ENCODE data around the gene RBMY1A1. TPM values are rescaled to one million over a fixed set of nuclear protein-coding genes. Genes with fewer than 3 reads are reported as not detected.
"Not testable (repeated sequence)": the region's sequence is repeated elsewhere in the genome, so short reads cannot be mapped to it uniquely, and the experiment has no call there.

RBMY1A1 gene
- not detected for total RNA-seq
- not detected for polyA plus RNA-seq (2013, experiment 1 of 2)
- not detected for polyA plus RNA-seq (2013, experiment 2 of 2)
- long read RNA-seq, experiment 1 = 0 reads
- long read RNA-seq, experiment 2 = 0 reads
- long read RNA-seq, experiment 3 = 0 reads
- long read RNA-seq, experiment 4 = 0 reads

DNA sequence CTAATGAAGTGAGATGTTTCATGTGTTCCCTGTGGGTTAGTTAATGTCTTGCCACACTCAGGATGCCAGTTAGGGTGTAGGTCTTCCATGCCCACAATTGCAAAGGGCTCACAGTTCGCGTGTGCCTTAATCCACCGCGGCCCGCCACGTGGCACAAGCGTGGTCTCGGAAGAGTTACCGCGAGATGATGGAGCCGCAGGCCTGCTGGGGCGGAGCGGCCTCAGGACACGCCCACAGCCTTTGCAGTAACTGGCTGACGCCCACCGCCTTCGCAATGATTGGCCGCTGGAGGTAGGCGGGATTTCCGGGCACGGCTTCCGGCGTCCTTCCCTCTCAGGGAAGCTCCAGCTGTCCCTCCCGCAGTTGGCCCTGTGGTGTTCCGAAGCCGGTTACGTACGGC lies at the start of gene RBMY1A1:
Gene RBMY1A1 (plus strand): TSS at position 301 of the 400 bp plus-strand sequence. CDS start 2,013 bp downstream, outside the sequence.
- DNase-seq; H3K4me1 ChIP-seq (ENCODE audit: control insufficient read depth, insufficient read depth, low read length); H3K27me3 Mint-ChIP-seq (ENCODE audit: insufficient read depth); H3K9me3 ChIP-seq (ENCODE audit: control insufficient read depth, low read length); H3K4me1 Mint-ChIP-seq; H3K9ac ChIP-seq (ENCODE audit: extremely low read depth, low read length, poor library complexity, severe bottlenecking); H3K4me3 Mint-ChIP-seq; H3K36me3 Mint-ChIP-seq (ENCODE audit: low read depth); H3K27ac ChIP-seq (ENCODE audit: low read depth, low read length); H3K27ac Mint-ChIP-seq; H3K4me3 ChIP-seq (ENCODE audit: low read length); H3K27me3 ChIP-seq (ENCODE audit: control insufficient read depth, insufficient read depth, low read length, poor library complexity, severe bottlenecking); H3K36me3 ChIP-seq (ENCODE audit: control insufficient read depth, insufficient read depth, low read length); H3K9me3 Mint-ChIP-seq: not testable (repeated sequence)
- no CpG with 5 or more reads among the region's 28 CpGs for WGBS, 2 experiments (ENCODE audit: insufficient coverage in 1 of 2, insufficient read length in 1 of 2)

DNA sequence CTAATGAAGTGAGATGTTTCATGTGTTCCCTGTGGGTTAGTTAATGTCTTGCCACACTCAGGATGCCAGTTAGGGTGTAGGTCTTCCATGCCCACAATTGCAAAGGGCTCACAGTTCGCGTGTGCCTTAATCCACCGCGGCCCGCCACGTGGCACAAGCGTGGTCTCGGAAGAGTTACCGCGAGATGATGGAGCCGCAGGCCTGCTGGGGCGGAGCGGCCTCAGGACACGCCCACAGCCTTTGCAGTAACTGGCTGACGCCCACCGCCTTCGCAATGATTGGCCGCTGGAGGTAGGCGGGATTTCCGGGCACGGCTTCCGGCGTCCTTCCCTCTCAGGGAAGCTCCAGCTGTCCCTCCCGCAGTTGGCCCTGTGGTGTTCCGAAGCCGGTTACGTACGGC lies 23.6 kb upstream of the RBMY1A1 start, which contains the start of gene RBMY1B:
Gene RBMY1B (plus strand): TSS at position 301 of the 400 bp plus-strand sequence. CDS start 2,013 bp downstream, outside the sequence.
- H3K4me1 Mint-ChIP-seq = not testable (repeated sequence)
- WGBS, 2 experiments (ENCODE audit: insufficient coverage in 1 of 2, insufficient read length in 1 of 2) = no CpG with 5 or more reads among the region's 28 CpGs

DNA sequence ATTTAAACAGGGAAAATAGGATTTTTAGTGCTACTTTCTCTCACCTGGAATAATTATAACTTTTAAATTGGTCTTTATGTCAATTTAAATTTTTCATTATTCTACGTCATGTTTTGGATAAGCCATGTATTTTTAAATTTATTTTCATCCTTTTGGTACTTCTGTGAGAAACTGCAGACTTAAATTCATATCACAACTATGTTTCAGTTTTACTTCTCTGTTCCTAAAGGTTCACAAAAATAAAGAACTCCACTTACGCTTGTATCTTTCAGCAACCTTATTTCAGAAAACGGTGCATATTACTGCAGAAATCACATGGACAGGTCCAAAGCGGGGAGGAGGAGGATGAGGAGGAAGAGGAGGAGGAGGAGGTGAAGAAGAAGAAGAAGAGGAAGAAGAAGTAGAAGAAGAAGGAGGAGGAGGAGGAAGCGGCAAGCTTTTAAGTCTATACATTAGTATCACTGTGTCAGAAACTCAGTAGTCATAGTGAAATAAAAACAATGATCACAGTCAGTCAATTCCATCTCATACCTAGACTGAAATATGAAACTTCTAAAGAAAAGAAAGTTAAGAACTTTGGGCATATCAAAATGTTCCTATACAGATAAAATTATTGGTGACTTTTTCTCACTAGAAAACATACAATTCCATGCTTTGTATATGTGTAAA lies 24.8 kb downstream of the RBMY1A1 start:
- no CpG with 5 or more reads among the region's 5 CpGs for WGBS, 2 experiments (ENCODE audit: insufficient coverage in 1 of 2, insufficient read length in 1 of 2)
- H3K27ac Mint-ChIP-seq; H3K27me3 ChIP-seq (ENCODE audit: control insufficient read depth, insufficient read depth, low read length, poor library complexity, severe bottlenecking); H3K4me1 ChIP-seq (ENCODE audit: control insufficient read depth, insufficient read depth, low read length); H3K4me1 Mint-ChIP-seq; H3K36me3 ChIP-seq (ENCODE audit: control insufficient read depth, insufficient read depth, low read length); H3K27me3 Mint-ChIP-seq (ENCODE audit: insufficient read depth); DNase-seq; H3K4me3 ChIP-seq (ENCODE audit: low read length); H3K9me3 Mint-ChIP-seq; H3K9me3 ChIP-seq (ENCODE audit: control insufficient read depth, low read length); H3K36me3 Mint-ChIP-seq (ENCODE audit: low read depth); H3K9ac ChIP-seq (ENCODE audit: extremely low read depth, low read length, poor library complexity, severe bottlenecking); H3K4me3 Mint-ChIP-seq; H3K27ac ChIP-seq (ENCODE audit: low read depth, low read length): not testable (repeated sequence)

More for the DNA sequence above, 23.6 kb upstream of the RBMY1A1 start, which contains the start of gene RBMY1B:
- DNase-seq; H3K27ac ChIP-seq (ENCODE audit: low read depth, low read length); H3K27me3 ChIP-seq (ENCODE audit: control insufficient read depth, insufficient read depth, low read length, poor library complexity, severe bottlenecking); H3K4me1 ChIP-seq (ENCODE audit: control insufficient read depth, insufficient read depth, low read length); H3K36me3 Mint-ChIP-seq (ENCODE audit: low read depth); H3K36me3 ChIP-seq (ENCODE audit: control insufficient read depth, insufficient read depth, low read length); H3K27me3 Mint-ChIP-seq (ENCODE audit: insufficient read depth); H3K4me3 Mint-ChIP-seq; H3K9me3 ChIP-seq (ENCODE audit: control insufficient read depth, low read length); H3K9me3 Mint-ChIP-seq; H3K9ac ChIP-seq (ENCODE audit: extremely low read depth, low read length, poor library complexity, severe bottlenecking); H3K4me3 ChIP-seq (ENCODE audit: low read length); H3K27ac Mint-ChIP-seq: not testable (repeated sequence)

DNA sequence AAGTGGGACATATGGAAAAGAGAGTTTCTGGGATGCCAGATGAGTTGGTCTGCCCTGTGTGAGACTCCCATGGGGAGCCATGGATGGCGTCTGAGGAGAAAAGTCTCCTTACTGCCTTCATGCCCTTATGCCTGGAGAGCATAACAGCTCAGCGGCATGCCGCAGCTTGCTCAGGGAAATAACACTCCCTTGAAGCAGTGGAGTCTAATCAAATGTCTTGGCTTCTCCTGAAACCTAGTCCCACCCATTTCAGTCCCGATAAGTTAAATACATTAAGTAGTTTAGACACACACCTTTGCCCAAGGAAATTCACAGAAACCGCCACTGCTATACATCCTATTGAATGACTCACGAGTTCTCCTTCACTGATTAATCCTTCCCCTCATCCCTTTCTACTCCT lies 50.8 kb downstream of the RBMY1A1 start:
- WGBS, 2 experiments (ENCODE audit: insufficient coverage in 1 of 2, insufficient read length in 1 of 2) = 75 to 100% methylated on average over 1 to 6 of the region's 6 CpGs
- Mint-ChIP-seq H3K4me1 (no peaks in the 10 kb centered on the region), H3K9me3 (no peaks in the 10 kb centered on the region)

DNA sequence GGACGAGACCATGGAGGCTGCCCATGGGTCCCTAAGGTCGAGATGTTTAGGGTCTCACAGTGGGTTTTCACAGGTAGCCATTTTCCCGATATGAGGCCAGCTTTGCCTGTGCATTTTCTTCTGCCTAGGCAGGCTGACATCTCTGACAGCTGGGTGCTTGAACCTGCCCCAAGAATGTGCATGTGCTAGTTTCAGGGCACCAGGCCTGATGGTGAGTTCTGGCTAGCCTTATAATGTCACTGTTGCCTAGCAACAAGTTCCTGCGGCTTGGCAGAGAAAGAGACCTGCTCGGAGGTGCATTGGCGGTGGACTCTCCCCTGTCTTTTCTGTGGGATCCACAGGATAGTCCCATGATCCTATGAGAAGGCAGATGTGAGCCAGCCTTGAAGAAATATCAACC lies 51.8 kb downstream of the RBMY1A1 start:
- H3K27me3 Mint-ChIP-seq (ENCODE audit: insufficient read depth); H3K27ac Mint-ChIP-seq; H3K36me3 ChIP-seq (ENCODE audit: control insufficient read depth, insufficient read depth, low read length); H3K4me1 Mint-ChIP-seq; DNase-seq; H3K4me3 ChIP-seq (ENCODE audit: low read length); H3K27ac ChIP-seq (ENCODE audit: low read depth, low read length); H3K36me3 Mint-ChIP-seq (ENCODE audit: low read depth); H3K9ac ChIP-seq (ENCODE audit: extremely low read depth, low read length, poor library complexity, severe bottlenecking); H3K4me1 ChIP-seq (ENCODE audit: control insufficient read depth, insufficient read depth, low read length); H3K9me3 Mint-ChIP-seq; H3K27me3 ChIP-seq (ENCODE audit: control insufficient read depth, insufficient read depth, low read length, poor library complexity, severe bottlenecking); H3K9me3 ChIP-seq (ENCODE audit: control insufficient read depth, low read length); H3K4me3 Mint-ChIP-seq: not testable (repeated sequence)
- 78 to 80% methylated on average over 2 to 6 of the region's 6 CpGs for WGBS, 2 experiments (ENCODE audit: insufficient coverage in 1 of 2, insufficient read length in 1 of 2)

More for the DNA sequence above, 50.8 kb downstream of the RBMY1A1 start:
- TF ChIP-seq, protein P1, sequence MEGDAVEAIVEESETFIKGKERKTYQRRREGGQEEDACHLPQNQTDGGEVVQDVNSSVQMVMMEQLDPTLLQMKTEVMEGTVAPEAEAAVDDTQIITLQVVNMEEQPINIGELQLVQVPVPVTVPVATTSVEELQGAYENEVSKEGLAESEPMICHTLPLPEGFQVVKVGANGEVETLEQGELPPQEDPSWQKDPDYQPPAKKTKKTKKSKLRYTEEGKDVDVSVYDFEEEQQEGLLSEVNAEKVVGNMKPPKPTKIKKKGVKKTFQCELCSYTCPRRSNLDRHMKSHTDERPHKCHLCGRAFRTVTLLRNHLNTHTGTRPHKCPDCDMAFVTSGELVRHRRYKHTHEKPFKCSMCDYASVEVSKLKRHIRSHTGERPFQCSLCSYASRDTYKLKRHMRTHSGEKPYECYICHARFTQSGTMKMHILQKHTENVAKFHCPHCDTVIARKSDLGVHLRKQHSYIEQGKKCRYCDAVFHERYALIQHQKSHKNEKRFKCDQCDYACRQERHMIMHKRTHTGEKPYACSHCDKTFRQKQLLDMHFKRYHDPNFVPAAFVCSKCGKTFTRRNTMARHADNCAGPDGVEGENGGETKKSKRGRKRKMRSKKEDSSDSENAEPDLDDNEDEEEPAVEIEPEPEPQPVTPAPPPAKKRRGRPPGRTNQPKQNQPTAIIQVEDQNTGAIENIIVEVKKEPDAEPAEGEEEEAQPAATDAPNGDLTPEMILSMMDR (conservative IDR thresholded peaks at IDR 0.05) = no peak
- no peaks in the 10 kb centered on the region for H3K27me3 Mint-ChIP-seq (ENCODE audit: insufficient read depth)
- H3K4me3 ChIP-seq (ENCODE audit: low read length) = no peak overlapping the region
- DNase-seq = no peak
- H3K27ac Mint-ChIP-seq = no peak overlapping the region
- H3K9me3 ChIP-seq (ENCODE audit: control insufficient read depth, low read length) = no peaks in the 10 kb centered on the region
- no peak overlapping the region for H3K27ac ChIP-seq (ENCODE audit: low read depth, low read length)
- no peaks in the 10 kb centered on the region for H3K36me3 Mint-ChIP-seq (ENCODE audit: low read depth)
- no peak overlapping the region for H3K9ac ChIP-seq (ENCODE audit: extremely low read depth, low read length, poor library complexity, severe bottlenecking)
- no peaks in the 10 kb centered on the region for H3K27me3 ChIP-seq (ENCODE audit: control insufficient read depth, insufficient read depth, low read length, poor library complexity, severe bottlenecking)
- no peaks in the 10 kb centered on the region for H3K36me3 ChIP-seq (ENCODE audit: control insufficient read depth, insufficient read depth, low read length)
- H3K4me3 Mint-ChIP-seq = no peak overlapping the region
- no peaks in the 10 kb centered on the region for H3K4me1 ChIP-seq (ENCODE audit: control insufficient read depth, insufficient read depth, low read length)

Data from endodermal cell (in vitro differentiated cells).